Liver (tissue), 9 donors: ENCODE measurements around the gene CD79B. TPM values are rescaled to one million over a fixed set of nuclear protein-coding genes. Genes with fewer than 3 reads are reported as not detected.

Experiments
- DNase-seq: peaks from one replicate; pipeline ENCODE4 v3.0.0-alpha.2; 2017; ENCODE audit warnings: low spot score
- H3K27ac ChIP-seq, 2 donors: one replicate each; pipeline ENCODE4 v1.7.0; 2013; ENCODE audit warnings: inconsistent platforms in 2 of 2, low read length in 2 of 2, control low read depth in 1 of 2, low read depth in 1 of 2, mild to moderate bottlenecking in 1 of 2
- H3K27me3 ChIP-seq, 4 donors: one replicate each; pipeline versions ENCODE4 v1.6.1 to v1.7.0; 2013; ENCODE audit warnings: low read length in 3 of 4, inconsistent platforms in 1 of 4, mild to moderate bottlenecking in 1 of 4, moderate library complexity in 1 of 4; ENCODE audit not compliant: control insufficient read depth in 4 of 4, insufficient read depth in 4 of 4
- H3K36me3 ChIP-seq, 4 donors: one replicate each; pipeline versions ENCODE4 v1.6.1 to v1.7.0; 2013; ENCODE audit warnings: low read length in 3 of 4, mild to moderate bottlenecking in 3 of 4, low read depth in 1 of 4, moderate library complexity in 1 of 4; ENCODE audit not compliant: control insufficient read depth in 4 of 4, insufficient read depth in 3 of 4
- H3K4me1 ChIP-seq, 4 donors: one replicate each; pipeline versions ENCODE4 v1.6.1 to v1.7.0; 2013; ENCODE audit warnings: low read length in 3 of 4, mild to moderate bottlenecking in 3 of 4, moderate library complexity in 1 of 4; ENCODE audit not compliant: control insufficient read depth in 4 of 4, insufficient read depth in 4 of 4
- H3K4me3 ChIP-seq, 3 donors: one replicate each; pipeline versions ENCODE4 v1.6.1 to v1.7.0; 2013; ENCODE audit warnings: low read length in 3 of 3, control low read depth in 1 of 3, low read depth in 1 of 3, mild to moderate bottlenecking in 1 of 3
- H3K9ac ChIP-seq, 2 donors: one replicate each; pipeline ENCODE4 v1.7.0; 2013; ENCODE audit warnings: low read length in 2 of 2, mild to moderate bottlenecking in 2 of 2, moderate library complexity in 2 of 2, control low read depth in 1 of 2, low read depth in 1 of 2
- H3K9me3 ChIP-seq, 4 donors: one replicate each; pipeline versions ENCODE4 v1.6.1 to v1.7.0; 2013; ENCODE audit warnings: low read length in 3 of 4; ENCODE audit not compliant: control insufficient read depth in 4 of 4
- CTCF ChIP-seq: fragments of 150-350 bp; IDR thresholded peaks from 2 replicates; pipeline ENCODE4 v1.5.1; 2017; ENCODE audit warnings: improper control_type of control experiment, low read depth, low read length; ENCODE audit not compliant: missing input control
- NR2F2 ChIP-seq: IDR thresholded peaks from 2 replicates; pipeline ENCODE4 v1.6.1; 2016; ENCODE audit warnings: antibody characterized with exemption
- RAD21 ChIP-seq, 2 donors: IDR thresholded peaks; 2 replicates each; pipeline ENCODE4 v1.6.1; 2016; ENCODE audit warnings: antibody characterized with exemption in 2 of 2, mild to moderate bottlenecking in 2 of 2
- RXRA ChIP-seq, 2 donors: IDR thresholded peaks; 2 replicates each; pipeline ENCODE4 v1.6.1; 2017 to 2018; ENCODE audit warnings: antibody characterized with exemption in 2 of 2, mild to moderate bottlenecking in 1 of 2
- SP1 ChIP-seq: IDR thresholded peaks from 2 replicates; pipeline ENCODE4 v1.6.1; 2018; ENCODE audit warnings: antibody characterized with exemption, mild to moderate bottlenecking
- TAF1 ChIP-seq: conservative IDR thresholded peaks from 2 replicates; pipeline ENCODE4 v1.6.1; 2016; ENCODE audit warnings: antibody characterized with exemption, mild to moderate bottlenecking
- YY1 ChIP-seq: IDR thresholded peaks from 2 replicates; pipeline ENCODE4 v1.6.1; 2016; ENCODE audit warnings: antibody characterized with exemption, mild to moderate bottlenecking
- WGBS: extraction: QIAGEN DNeasy Blood & Tissue Kit; methylation state at CpG from one replicate; pipeline ENCODE4 v1.1.7; 2013; 5-methylcytosine and 5-hydroxymethylcytosine counted together
- polyA plus RNA-seq, 2 donors: library from polyadenylated mRNA; stranded (reverse) in 1 of 2; unstranded in 1 of 2; fragments of 200-250 nt in 1 of 2; fragments of >200 nt in 1 of 2; fragmentation: Nextera tagmentation in 1 of 2; extraction: Ambion mirVana in 1 of 2; gene quantifications; one replicate each; pipeline versions ENCODE4 v1.2.1 to v1.2.3, GENCODE V29; 2013 to 2015
- total RNA-seq, 2 donors: library from RNA; depleted of rRNA; stranded (reverse); fragments of >200 nt; gene quantifications; one replicate each; pipeline ENCODE4 v1.2.3, GENCODE V29; 2014
- TF ChIP-seq, protein P1 (sequence below): IDR thresholded peaks from 2 replicates; pipeline ENCODE4 v1.6.1; 2016; ENCODE audit warnings: antibody characterized with exemption
- TF ChIP-seq, protein P2 (sequence below): IDR thresholded peaks from 2 replicates; pipeline ENCODE4 v1.6.1; 2016; ENCODE audit warnings: antibody characterized with exemption
- donor health status: healthy.
- donor health status: healthy.
- donor health status: healthy.
- donor health status: healthy.
- donor health status: healthy.

The CD79B gene
- total and polyA plus RNA-seq, 4 donors = 1.3 to 6.5 (median 3.5) TPM

GRCh38 chr17:63946440-63947363 lies 14.6 kb upstream of the CD79B start:
- no peak overlapping the region for H3K4me3 ChIP-seq
- H3K9ac ChIP-seq = no peak overlapping the region
- H3K36me3 ChIP-seq = no peaks in the 10 kb centered on the region
- no peaks in the 10 kb centered on the region for H3K9me3 ChIP-seq
- no peaks in the 10 kb centered on the region for H3K27me3 ChIP-seq
- peak; percentile 58 for DNase-seq
- peaks cover 0 to 4% (median 0%) of the 10 kb centered on the region in 4 donors for H3K4me1 ChIP-seq
- TF ChIP-seq RAD21 (IDR thresholded peaks at IDR 0.05) (peak in 1 of 2 donors; percentile 70), CTCF (peak; percentile 48), RXRA (IDR thresholded peaks at IDR 0.05) (no peak)
- TF ChIP-seq, protein P1, sequence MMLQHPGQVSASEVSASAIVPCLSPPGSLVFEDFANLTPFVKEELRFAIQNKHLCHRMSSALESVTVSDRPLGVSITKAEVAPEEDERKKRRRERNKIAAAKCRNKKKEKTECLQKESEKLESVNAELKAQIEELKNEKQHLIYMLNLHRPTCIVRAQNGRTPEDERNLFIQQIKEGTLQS = no peak
- 25% methylated on average over 20 of the region's 20 CpGs for WGBS
- no peak overlapping the region for H3K27ac ChIP-seq

DNA sequence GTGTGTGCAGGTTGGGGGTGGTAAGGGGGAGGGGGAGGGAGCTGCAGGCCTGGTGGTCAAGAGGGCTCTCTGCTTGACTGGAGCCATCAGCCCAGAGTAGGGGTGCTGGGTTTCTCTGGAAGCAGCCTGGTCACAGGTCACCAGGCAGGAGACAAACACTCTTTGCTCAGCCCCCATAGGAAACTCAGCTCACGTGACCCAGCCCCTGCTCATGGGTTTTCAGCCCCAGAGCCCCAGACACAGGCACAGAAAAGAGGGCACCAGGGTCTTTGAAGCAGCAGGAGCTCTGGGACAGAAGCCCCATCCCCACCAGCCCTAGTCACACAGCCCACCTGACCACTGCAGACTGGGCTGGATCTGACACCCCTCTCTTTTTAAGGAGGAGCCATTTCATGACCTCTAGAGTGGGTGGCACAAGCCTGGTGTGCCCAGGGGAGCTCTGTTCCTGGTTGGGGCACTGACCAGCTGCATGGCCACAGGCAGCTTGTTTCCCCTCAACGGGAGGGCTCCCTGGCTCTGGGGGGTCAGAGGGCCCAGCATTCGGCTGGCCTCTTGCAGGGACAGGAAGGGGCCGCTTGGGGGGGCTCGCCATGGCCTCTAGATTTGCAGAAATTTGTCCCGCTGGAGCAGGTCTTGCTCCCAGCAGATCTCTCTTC lies 13.8 kb upstream of the CD79B start:
- H3K27me3 ChIP-seq = no peaks in the 10 kb centered on the region
- no peak overlapping the region for H3K27ac ChIP-seq
- H3K36me3 ChIP-seq = no peaks in the 10 kb centered on the region
- H3K9me3 ChIP-seq = no peaks in the 10 kb centered on the region
- DNase-seq = no peak
- H3K4me3 ChIP-seq = no peak overlapping the region
- TF ChIP-seq TAF1 (no peak), NR2F2 (no peak), SP1 (no peak), YY1 (no peak), RXRA (IDR thresholded peaks at IDR 0.05) (no peak)
- TF ChIP-seq, protein P1 = no peak
- TF ChIP-seq, protein P2, sequence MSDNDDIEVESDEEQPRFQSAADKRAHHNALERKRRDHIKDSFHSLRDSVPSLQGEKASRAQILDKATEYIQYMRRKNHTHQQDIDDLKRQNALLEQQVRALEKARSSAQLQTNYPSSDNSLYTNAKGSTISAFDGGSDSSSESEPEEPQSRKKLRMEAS = no peak
- peaks cover 0 to 4% (median 0%) of the 10 kb centered on the region in 4 donors for H3K4me1 ChIP-seq
- WGBS = 65% methylated on average over 6 of the region's 6 CpGs
- H3K9ac ChIP-seq = no peak overlapping the region

DNA sequence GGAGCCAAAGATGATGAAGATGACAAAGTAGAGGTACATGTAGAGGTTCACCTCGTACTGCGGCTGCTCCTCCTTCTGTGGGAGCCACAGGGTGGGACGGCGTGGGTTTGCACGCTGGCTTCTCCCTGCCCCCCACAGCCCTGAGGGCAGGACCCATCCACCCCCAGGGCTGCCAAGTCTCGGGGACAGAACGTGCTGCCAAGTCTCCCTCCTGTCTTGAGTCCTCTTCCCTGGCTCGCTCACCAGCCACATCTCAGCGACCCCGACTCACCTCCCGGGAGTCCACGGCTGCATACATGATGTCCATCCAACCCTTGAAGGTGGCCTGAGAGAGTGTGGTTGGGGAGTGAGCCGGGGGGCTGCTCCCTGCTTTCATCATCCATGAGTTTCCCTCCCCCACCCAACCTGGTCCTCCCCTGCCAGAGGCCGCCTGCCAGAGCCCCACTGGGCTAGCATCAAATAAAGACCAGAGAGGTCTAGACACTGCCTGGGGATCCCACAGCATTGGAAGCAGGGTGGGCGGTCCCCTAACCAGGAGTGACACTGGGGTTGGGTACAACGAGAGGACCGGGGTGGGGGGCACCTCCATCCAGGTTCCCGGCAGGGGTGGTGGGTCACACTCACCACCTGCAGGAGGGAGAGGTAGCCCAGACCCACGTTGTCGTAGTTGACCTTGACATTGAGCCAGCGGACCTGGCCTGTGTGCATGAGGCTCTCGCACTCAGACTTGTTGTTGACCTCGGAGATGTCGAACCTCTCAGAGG lies 12.8 kb upstream of the CD79B start:
- Histone ChIP-seq H3K27me3 (no peaks in the 10 kb centered on the region), H3K4me1 (peaks cover 0 to 4% (median 0%) of the 10 kb centered on the region in 4 donors), H3K9ac (no peak overlapping the region), H3K4me3 (no peak overlapping the region), H3K9me3 (no peaks in the 10 kb centered on the region), H3K36me3 (no peaks in the 10 kb centered on the region), H3K27ac (no peak overlapping the region)
- TF ChIP-seq RXRA (IDR thresholded peaks at IDR 0.05) (no peak), RAD21 (IDR thresholded peaks at IDR 0.05) (no peak)
- 88% methylated on average over 24 of the region's 24 CpGs for WGBS
- DNase-seq = no peak
